ENCODE data around the gene KCNH1.

The KCNH1 gene

GRCh38 chr1:210775289-210775688, 358.7 kb downstream of the KCNH1 start:
- Mint-ChIP-seq H3K36me3 (no peaks in the 10 kb centered on the region), H3K4me1 (no peaks in the 10 kb centered on the region), H3K27ac (no peak overlapping the region), H3K4me3 (no peak overlapping the region), H3K27me3 (no peaks in the 10 kb centered on the region), H3K9me3 (no peaks in the 10 kb centered on the region)
- ATAC-seq, result no peak

GRCh38 chr1:210773450-210773849, 360.5 kb downstream of the KCNH1 start:
- no peaks in the 10 kb centered on the region for H3K9me3 Mint-ChIP-seq
- H3K27ac Mint-ChIP-seq, result no peak overlapping the region
- H3K4me3 Mint-ChIP-seq, result no peak overlapping the region
- H3K4me1 Mint-ChIP-seq, result no peaks in the 10 kb centered on the region
- H3K27me3 Mint-ChIP-seq, result no peaks in the 10 kb centered on the region
- no peaks in the 10 kb centered on the region for H3K36me3 Mint-ChIP-seq
- ATAC-seq, result no peak

DNA sequence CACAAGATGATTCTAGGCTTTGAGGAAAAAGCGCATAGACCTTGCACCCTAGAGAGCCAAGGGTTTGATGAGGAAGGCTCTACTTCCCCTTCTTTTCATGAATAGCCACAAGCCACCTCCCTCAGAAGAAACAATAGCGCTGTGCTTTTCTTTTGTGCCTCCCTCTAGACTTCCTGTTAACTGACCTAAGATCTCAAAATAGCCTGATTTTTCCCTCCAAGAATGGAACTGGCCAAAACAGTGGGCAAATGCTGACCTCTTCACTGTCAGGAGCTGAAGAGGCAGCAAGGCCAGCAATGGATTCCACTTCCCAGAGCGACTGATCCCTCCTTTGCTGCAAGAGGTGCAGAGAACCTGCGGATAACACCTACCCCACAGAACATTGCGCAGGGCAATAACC, 362.8 kb downstream of the KCNH1 start:
- no peak overlapping the region for H3K4me3 Mint-ChIP-seq
- no peaks in the 10 kb centered on the region for H3K36me3 Mint-ChIP-seq
- no peaks in the 10 kb centered on the region for H3K27me3 Mint-ChIP-seq
- H3K4me1 Mint-ChIP-seq, result no peaks in the 10 kb centered on the region
- no peak overlapping the region for H3K27ac Mint-ChIP-seq
- H3K9me3 Mint-ChIP-seq, result no peaks in the 10 kb centered on the region
- ATAC-seq, result no peak

DNA sequence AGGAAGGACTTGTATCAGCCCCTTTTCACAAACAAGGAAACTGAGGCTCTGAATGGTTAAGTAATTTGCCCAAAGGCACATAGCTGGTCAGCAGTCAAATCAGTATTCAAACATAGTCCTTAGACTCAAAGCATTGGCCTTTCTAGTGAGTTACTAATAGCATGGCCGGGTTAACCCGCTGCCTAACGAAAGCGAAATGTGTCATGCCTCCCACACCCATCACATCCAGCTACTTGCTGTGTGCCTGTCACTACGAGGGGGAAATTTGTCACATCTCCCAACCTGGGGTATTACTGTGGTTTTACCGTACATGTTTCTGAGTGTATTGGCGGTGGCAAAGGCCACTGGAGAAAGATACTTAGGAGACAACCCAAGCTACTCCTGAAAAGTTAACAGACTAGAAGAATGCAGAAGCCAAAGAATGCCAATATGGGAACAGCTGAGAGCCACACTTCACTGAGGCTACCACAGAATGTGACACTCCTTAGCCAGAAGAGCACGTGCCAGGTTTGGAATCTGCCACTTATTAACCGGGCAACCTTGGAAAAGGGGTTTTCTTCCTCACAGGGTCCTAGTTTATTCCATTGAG, 363.5 kb downstream of the KCNH1 start:
- no peak overlapping the region for H3K4me3 Mint-ChIP-seq
- no peak overlapping the region for H3K27ac Mint-ChIP-seq
- H3K36me3 Mint-ChIP-seq, result no peaks in the 10 kb centered on the region
- no peak for ATAC-seq
- no peaks in the 10 kb centered on the region for H3K9me3 Mint-ChIP-seq
- no peaks in the 10 kb centered on the region for H3K4me1 Mint-ChIP-seq
- no peaks in the 10 kb centered on the region for H3K27me3 Mint-ChIP-seq

- no peaks in the 10 kb centered on the region for H3K4me1 Mint-ChIP-seq
- no peak for ATAC-seq
- H3K9me3 Mint-ChIP-seq, result no peaks in the 10 kb centered on the region
- H3K27me3 Mint-ChIP-seq, result no peaks in the 10 kb centered on the region
- no peak overlapping the region for H3K4me3 Mint-ChIP-seq
- H3K27ac Mint-ChIP-seq, result no peak overlapping the region
- H3K36me3 Mint-ChIP-seq, result no peaks in the 10 kb centered on the region
These were observed 364.5 kb downstream of the KCNH1 start for GRCh38 chr1:210769473-210769872.

- no peak for ATAC-seq
- H3K9me3 Mint-ChIP-seq, result peaks cover 14% of the 10 kb centered on the region
- no peaks in the 10 kb centered on the region for H3K27me3 Mint-ChIP-seq
- no peaks in the 10 kb centered on the region for H3K36me3 Mint-ChIP-seq
- no peak overlapping the region for H3K4me3 Mint-ChIP-seq
- H3K27ac Mint-ChIP-seq, result no peak overlapping the region
- H3K4me1 Mint-ChIP-seq, result no peaks in the 10 kb centered on the region
These were observed 369.4 kb downstream of the KCNH1 start for GRCh38 chr1:210764536-210764935.

DNA sequence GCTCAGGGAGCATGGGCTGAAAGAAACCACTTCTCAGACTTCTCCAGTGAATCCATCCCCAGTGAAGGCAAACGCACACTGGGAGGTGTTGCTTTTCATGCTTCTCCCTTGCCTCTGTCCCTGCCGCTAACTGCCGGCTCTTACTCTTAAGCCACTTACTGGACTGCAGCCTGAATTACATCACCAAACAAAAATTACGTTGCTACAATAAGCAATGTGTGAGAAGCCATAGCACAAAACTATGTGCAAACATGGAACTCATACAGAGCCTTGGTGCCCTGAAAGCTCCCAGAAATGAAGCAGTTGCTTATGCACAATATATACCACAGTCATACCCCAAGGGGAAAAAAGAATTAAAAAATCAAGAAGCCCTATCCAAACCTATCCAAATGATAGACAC, 375.2 kb downstream of the KCNH1 start:
- H3K4me3 Mint-ChIP-seq, result no peak overlapping the region
- H3K27me3 Mint-ChIP-seq, result no peaks in the 10 kb centered on the region
- no peak for ATAC-seq
- H3K27ac Mint-ChIP-seq, result no peak overlapping the region
- H3K9me3 Mint-ChIP-seq, result peaks cover 14% of the 10 kb centered on the region
- H3K36me3 Mint-ChIP-seq, result no peaks in the 10 kb centered on the region
- H3K4me1 Mint-ChIP-seq, result no peaks in the 10 kb centered on the region

- Mint-ChIP-seq H3K4me3 (no peak overlapping the region), H3K27ac (no peak overlapping the region), H3K27me3 (no peaks in the 10 kb centered on the region), H3K4me1 (no peaks in the 10 kb centered on the region), H3K36me3 (no peaks in the 10 kb centered on the region), H3K9me3 (peaks cover 11% of the 10 kb centered on the region)
- ATAC-seq, result no peak
These were observed 375.7 kb downstream of the KCNH1 start for GRCh38 chr1:210758261-210758660.

DNA sequence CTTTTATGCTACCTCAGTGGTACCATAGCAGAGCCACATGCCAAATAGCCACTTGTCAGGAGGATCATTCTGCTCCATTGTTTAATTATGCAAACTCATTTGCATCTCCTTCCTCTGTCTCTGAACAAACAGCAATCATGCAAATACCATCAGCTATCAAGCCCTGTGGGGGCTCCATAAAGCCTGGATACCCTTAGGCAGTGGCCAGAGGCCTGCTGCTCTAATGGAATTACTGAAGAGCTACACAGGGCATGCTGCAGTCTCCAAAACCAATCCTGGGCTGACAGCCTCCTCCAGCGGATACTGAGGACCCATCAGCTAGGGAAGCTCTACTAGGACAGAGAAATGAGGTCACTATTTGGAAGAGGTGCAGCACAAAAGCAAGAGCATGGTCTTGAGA, 376.3 kb downstream of the KCNH1 start:
- no peaks in the 10 kb centered on the region for H3K36me3 Mint-ChIP-seq
- no peaks in the 10 kb centered on the region for H3K27me3 Mint-ChIP-seq
- ATAC-seq, result no peak
- no peak overlapping the region for H3K27ac Mint-ChIP-seq
- H3K4me1 Mint-ChIP-seq, result no peaks in the 10 kb centered on the region
- peaks cover 9% of the 10 kb centered on the region for H3K9me3 Mint-ChIP-seq
- no peak overlapping the region for H3K4me3 Mint-ChIP-seq

DNA sequence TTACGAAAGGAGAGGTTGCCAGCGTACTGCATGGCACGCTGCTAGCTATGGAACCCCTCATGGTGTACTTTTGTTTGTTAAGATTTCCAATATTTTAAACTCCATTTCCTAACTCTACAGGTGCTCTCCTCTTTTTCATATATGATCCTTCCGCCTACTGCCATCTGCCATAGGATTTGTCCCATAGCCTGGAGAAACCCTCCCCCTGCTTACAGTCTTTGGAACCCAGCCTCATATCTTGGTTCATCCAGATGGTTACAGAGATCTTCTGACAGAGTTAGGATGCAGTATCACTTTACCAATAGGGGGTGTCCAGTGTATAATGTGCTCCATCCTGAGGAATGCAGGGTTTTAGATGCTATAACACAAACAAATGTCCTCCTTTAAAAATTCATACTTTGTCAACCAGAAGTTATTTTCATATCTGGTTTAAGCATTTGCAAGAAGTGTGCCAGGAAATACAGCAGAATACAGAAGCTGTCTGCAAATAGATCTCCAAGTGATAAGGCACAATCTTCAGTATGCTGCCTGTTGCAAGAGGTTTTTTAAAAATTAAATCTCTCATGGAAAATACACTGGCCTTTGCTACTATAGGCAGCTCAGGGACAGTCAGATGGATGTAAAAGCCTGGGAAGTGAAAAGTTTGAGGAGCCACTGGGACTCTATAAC, 377.8 kb downstream of the KCNH1 start:
- Mint-ChIP-seq H3K27me3 (no peaks in the 10 kb centered on the region), H3K4me1 (no peaks in the 10 kb centered on the region), H3K9me3 (peaks cover 5% of the 10 kb centered on the region), H3K27ac (no peak overlapping the region), H3K36me3 (no peaks in the 10 kb centered on the region), H3K4me3 (no peak overlapping the region)
- ATAC-seq, result no peak

- Mint-ChIP-seq H3K27ac (no peak overlapping the region), H3K4me1 (no peaks in the 10 kb centered on the region), H3K4me3 (no peak overlapping the region), H3K9me3 (no peaks in the 10 kb centered on the region), H3K36me3 (no peaks in the 10 kb centered on the region), H3K27me3 (no peaks in the 10 kb centered on the region)
- no peak for ATAC-seq
These were observed 378.9 kb downstream of the KCNH1 start for GRCh38 chr1:210754878-210755665.

DNA sequence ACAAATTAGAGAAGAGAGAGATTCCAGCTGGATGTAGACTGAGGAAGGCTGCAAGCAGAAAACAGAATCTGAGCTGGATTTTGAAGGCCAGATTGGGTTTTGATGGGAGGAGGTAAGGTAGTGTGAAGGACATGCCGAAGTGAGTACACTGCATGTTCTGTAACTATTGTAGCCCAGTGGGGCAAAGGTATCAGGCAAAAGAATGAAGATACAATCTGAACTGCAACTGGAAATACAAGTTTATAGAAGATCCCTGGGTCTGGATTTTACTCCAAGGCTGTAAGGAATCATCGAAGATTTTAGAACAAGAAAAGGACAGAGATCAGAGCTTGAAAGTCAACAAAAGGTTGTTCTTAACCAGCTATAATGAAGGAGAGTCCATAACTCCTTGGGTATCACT, 382.0 kb downstream of the KCNH1 start:
- Mint-ChIP-seq H3K4me1 (no peaks in the 10 kb centered on the region), H3K27ac (no peak overlapping the region), H3K27me3 (peaks cover 4% of the 10 kb centered on the region)

GRCh38 chr1:210750468-210750867, 383.5 kb downstream of the KCNH1 start:
- Mint-ChIP-seq H3K9me3 (no peaks in the 10 kb centered on the region), H3K27me3 (peaks cover 10% of the 10 kb centered on the region), H3K27ac (no peak overlapping the region), H3K4me3 (no peak overlapping the region), H3K4me1 (no peaks in the 10 kb centered on the region), H3K36me3 (no peaks in the 10 kb centered on the region)
- no peak for ATAC-seq

More for the DNA sequence above, 382.0 kb downstream of the KCNH1 start:
- Mint-ChIP-seq H3K9me3 (no peaks in the 10 kb centered on the region), H3K4me3 (no peak overlapping the region), H3K36me3 (no peaks in the 10 kb centered on the region)
- no peak for ATAC-seq

DNA sequence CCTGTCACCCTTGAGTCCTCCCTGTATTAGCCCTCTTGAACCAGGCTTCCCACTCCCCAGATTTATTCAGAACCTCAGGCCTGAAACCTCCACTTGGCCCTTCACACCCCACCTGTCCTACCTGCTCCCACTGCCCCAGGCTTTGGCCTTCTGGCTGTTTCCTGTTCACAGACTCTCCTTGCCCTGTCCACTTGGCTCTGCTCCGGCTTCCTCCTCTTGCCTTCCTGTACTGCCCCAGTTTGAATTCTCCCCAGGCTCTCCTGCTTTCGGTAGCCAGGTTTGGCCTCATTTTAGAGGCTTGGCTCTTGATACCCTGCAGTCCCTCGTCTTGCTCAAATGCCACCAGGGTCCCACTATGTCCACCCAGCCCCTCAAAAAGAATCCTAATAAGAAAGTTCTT, 385.2 kb downstream of the KCNH1 start:
- Mint-ChIP-seq H3K4me1 (no peaks in the 10 kb centered on the region), H3K4me3 (no peak overlapping the region), H3K36me3 (no peaks in the 10 kb centered on the region), H3K27ac (no peak overlapping the region), H3K27me3 (peaks cover 10% of the 10 kb centered on the region), H3K9me3 (no peaks in the 10 kb centered on the region)
- no peak for ATAC-seq

GRCh38 chr1:210747890-210748289, 386.1 kb downstream of the KCNH1 start:
- Mint-ChIP-seq H3K27ac (no peak overlapping the region), H3K36me3 (no peaks in the 10 kb centered on the region), H3K4me1 (no peaks in the 10 kb centered on the region), H3K9me3 (no peaks in the 10 kb centered on the region), H3K4me3 (no peak overlapping the region), H3K27me3 (peaks cover 10% of the 10 kb centered on the region)
- no peak for ATAC-seq

DNA sequence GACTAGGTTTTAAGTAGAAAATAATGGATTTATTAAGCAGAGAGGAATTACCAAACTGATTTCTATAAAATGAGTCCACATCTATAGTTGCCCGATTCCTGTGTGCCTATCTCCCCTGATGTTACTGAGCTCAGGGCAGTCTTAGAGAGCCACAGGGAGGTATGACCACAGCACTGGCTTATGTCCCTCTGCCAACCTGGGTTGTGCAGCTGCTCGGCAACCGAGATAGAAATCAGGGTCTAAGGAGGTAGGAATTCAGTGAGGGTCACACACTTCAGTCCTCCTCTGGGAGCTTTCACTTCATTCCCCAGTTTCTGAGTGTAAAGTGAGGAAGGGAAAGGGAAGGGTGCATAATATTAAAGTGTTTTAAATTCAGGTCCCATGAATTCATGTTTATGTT, 386.8 kb downstream of the KCNH1 start:
- no peak overlapping the region for H3K27ac Mint-ChIP-seq
- no peak for ATAC-seq
- peaks cover 10% of the 10 kb centered on the region for H3K27me3 Mint-ChIP-seq
- no peak overlapping the region for H3K4me3 Mint-ChIP-seq
- no peaks in the 10 kb centered on the region for H3K36me3 Mint-ChIP-seq
- H3K9me3 Mint-ChIP-seq, result no peaks in the 10 kb centered on the region
- H3K4me1 Mint-ChIP-seq, result no peaks in the 10 kb centered on the region
